Measurements from ENCODE around the gene CSRP1. TPM values are rescaled to one million over a fixed set of nuclear protein-coding genes. Genes with fewer than 3 reads are reported as not detected.

CSRP1 gene
- total and polyA plus RNA-seq, 2 of the 13 experiments (the other 11 are each of a cell fraction or from before 2014, with no cell fraction given) = 17.7 to 68.9 TPM

DNA sequence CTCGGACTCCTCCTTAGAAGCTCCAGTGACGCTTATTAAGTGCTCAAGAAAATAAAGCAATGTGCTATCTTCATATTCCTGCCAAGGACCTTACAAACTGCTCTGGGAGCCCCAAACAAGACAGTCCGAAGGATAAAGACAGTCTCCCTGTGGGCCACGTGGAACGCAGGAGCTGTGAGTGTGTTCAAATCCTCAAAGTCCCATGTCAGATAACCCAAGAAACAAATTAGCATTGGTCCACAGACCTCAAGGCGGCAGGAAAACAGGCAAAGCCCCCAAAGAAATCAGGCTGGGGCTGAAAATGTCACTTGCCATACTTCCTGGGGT, 29.0 kb upstream of the CSRP1 start:
- Histone ChIP-seq H3K36me3 (replicated peaks in 1 of 2; ENCODE audit: control insufficient read depth in 1 of 2, insufficient read depth in 2 of 2, low read length in 2 of 2) (no peaks in the 10 kb centered on the region), H3K27ac (ENCODE audit: extremely low read length, insufficient read depth, low read length) (no peak overlapping the region), H3K4me1 (ENCODE audit: insufficient read depth, low read length) (peaks cover 18% of the 10 kb centered on the region), H4K20me1 (ENCODE audit: insufficient read depth, low read length) (no peaks in the 10 kb centered on the region), H3K9ac (ENCODE audit: insufficient read depth, low read depth, low read length) (no peak overlapping the region), H3K4me3 (replicated peaks in 1 of 3; ENCODE audit: insufficient read depth in 1 of 3, low read depth in 2 of 3, low read length in 3 of 3) (no peak overlapping the region), H2AFZ (ENCODE audit: low read length) (no peak overlapping the region), H3K4me2 (ENCODE audit: low read depth, low read length) (no peak overlapping the region), H3K27me3 (ENCODE audit: control insufficient read depth in 1 of 2, insufficient read depth in 2 of 2, low read length in 2 of 2) (peaks cover 17 to 76% of the 10 kb centered on the region in 2 experiments), H3K9me3 (ENCODE audit: low read length) (no peaks in the 10 kb centered on the region), H3K79me2 (ENCODE audit: insufficient read depth, low read length) (no peaks in the 10 kb centered on the region)
- DNase-seq (ENCODE audit: low spot score) (no peak), FAIRE-seq (no peak), ATAC-seq (no peak)
- in situ Hi-C loops (cut with HindIII; ENCODE audit: extremely low pct_ligation_motif_present, low pct_unique_long_range_greater_than_20kb) (no loop called here), intact Hi-C loops (cut with micrococcal nuclease; ENCODE audit: unreplicated experiment) (no loop called here)
- TF ChIP-seq HIVEP1 (CRISPR knock-in tag; IDR thresholded peaks at IDR 0.05) = no peak
- TF ChIP-seq ZBTB4 (CRISPR knock-in tag; IDR thresholded peaks at IDR 0.05; ENCODE audit: borderline replicate concordance) = no peak
- no peak for TF ChIP-seq CENPX (CRISPR knock-in tag; IDR thresholded peaks at IDR 0.05)
- no peak for TF ChIP-seq GATAD1 (CRISPR knock-in tag; IDR thresholded peaks at IDR 0.05)
- TF ChIP-seq PLRG1 (conservative IDR thresholded peaks at IDR 0.05) = no peak
- no peak for TF ChIP-seq HOXA3 (CRISPR knock-in tag; IDR thresholded peaks at IDR 0.05)
- TF ChIP-seq, protein P1, sequence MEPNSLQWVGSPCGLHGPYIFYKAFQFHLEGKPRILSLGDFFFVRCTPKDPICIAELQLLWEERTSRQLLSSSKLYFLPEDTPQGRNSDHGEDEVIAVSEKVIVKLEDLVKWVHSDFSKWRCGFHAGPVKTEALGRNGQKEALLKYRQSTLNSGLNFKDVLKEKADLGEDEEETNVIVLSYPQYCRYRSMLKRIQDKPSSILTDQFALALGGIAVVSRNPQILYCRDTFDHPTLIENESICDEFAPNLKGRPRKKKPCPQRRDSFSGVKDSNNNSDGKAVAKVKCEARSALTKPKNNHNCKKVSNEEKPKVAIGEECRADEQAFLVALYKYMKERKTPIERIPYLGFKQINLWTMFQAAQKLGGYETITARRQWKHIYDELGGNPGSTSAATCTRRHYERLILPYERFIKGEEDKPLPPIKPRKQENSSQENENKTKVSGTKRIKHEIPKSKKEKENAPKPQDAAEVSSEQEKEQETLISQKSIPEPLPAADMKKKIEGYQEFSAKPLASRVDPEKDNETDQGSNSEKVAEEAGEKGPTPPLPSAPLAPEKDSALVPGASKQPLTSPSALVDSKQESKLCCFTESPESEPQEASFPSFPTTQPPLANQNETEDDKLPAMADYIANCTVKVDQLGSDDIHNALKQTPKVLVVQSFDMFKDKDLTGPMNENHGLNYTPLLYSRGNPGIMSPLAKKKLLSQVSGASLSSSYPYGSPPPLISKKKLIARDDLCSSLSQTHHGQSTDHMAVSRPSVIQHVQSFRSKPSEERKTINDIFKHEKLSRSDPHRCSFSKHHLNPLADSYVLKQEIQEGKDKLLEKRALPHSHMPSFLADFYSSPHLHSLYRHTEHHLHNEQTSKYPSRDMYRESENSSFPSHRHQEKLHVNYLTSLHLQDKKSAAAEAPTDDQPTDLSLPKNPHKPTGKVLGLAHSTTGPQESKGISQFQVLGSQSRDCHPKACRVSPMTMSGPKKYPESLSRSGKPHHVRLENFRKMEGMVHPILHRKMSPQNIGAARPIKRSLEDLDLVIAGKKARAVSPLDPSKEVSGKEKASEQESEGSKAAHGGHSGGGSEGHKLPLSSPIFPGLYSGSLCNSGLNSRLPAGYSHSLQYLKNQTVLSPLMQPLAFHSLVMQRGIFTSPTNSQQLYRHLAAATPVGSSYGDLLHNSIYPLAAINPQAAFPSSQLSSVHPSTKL (CRISPR knock-in tag; IDR thresholded peaks at IDR 0.05) = no peak
- TF ChIP-seq ZEB1 (IDR thresholded peaks at IDR 0.05; ENCODE audit: insufficient replicate concordance, low read depth) = no peak
- BruUV-seq (replicated peaks) = no TSS peak
- ChIA-PET CTCF (ENCODE audit: low intra/inter-chr PET ratio, low total read pairs) (no interaction called here), POLR2A (no interaction called here)
- 22% methylated on average over 6 of the region's 6 CpGs for WGBS (ENCODE audit: low lambda C conversion rate)
